HCT116 (cell line): Measurements from ENCODE around the gene RARB. TPM values are rescaled to one million over a fixed set of nuclear protein-coding genes. Genes with fewer than 3 reads are reported as not detected.

ENCODE experiments used
- ATAC-seq: fragments of 200-7000 bp; cut with Tn5 transposase; 2 replicates; pipeline ENCODE4 v1.9.1; 2020; ENCODE audit warnings: mild to moderate bottlenecking, moderate library complexity
- BruUV-seq: library from RNA; stranded (reverse); fragments of 400-500 nt; replicated peaks from 2 replicates; lab custom pipeline; 2021; lab: Mats Ljungman, UMichigan
- CTCF ChIA-PET: fragments of 300-600 bp; sonication (Branson Sonifier 250); formaldehyde crosslinking; loops from one replicate; lab custom pipeline; 2021; ENCODE audit warnings: antibody characterized with exemption; lab: Charles Lee
- POLR2A ChIA-PET: fragments of 300-600, 350-600 bp; sonication (Branson Sonifier 250); formaldehyde crosslinking; loops from one replicate; lab custom pipeline; 2021; ENCODE audit warnings: antibody characterized with exemption; lab: Charles Lee
- RAD21 ChIA-PET, 2 experiments: fragments of 300-600 bp; sonication (Branson Sonifier 250); formaldehyde crosslinking; loops; one replicate each; lab custom pipeline; 2023; ENCODE audit warnings: low total read pairs in 2 of 2; ENCODE audit not compliant: uncharacterized antibody in 2 of 2, unreplicated experiment in 2 of 2, low non-redundant PET in 1 of 2; lab: Charles Lee
- DNase-seq: peaks from one replicate; pipeline ENCODE4 v3.0.0-alpha.2; 2010; ENCODE audit warnings: low read depth, low spot score
- H2AFZ ChIP-seq: fragments of 200-600 bp; shearing (Covaris generic), sonication (generic); 2 replicates; pipeline ENCODE4 v1.6.1; 2017; ENCODE audit warnings: low read depth, mixed run types, mixed read lengths, antibody characterized with exemption, low read length; ENCODE audit not compliant: poor library complexity, severe bottlenecking
- H3K27ac ChIP-seq: 2 replicates; pipeline ENCODE4 v1.5.1; 2012; ENCODE audit warnings: low read depth, low read length
- H3K27me3 ChIP-seq: fragments of 200-600 bp; sonication (generic); 2 replicates; pipeline ENCODE4 v1.6.1; 2016; ENCODE audit warnings: mixed run types, low read length, mixed read lengths; ENCODE audit not compliant: insufficient read depth
- H3K36me3 ChIP-seq, 2 experiments: fragments of 200-500 bp in 1 of 2; fragments of 200-600 bp in 1 of 2; sonication (Bioruptor generic) in 1 of 2; sonication (generic) in 1 of 2; 2 replicates each; pipeline versions ENCODE4 v1.5.1 to v1.6.1; 2014 to 2016; ENCODE audit warnings: low read length in 2 of 2, inconsistent platforms in 1 of 2, mixed read lengths in 1 of 2, mixed run types in 1 of 2; ENCODE audit not compliant: insufficient read depth in 2 of 2, control insufficient read depth in 1 of 2
- H3K4me1 ChIP-seq, 2 experiments: fragments of 200-600 bp in 1 of 2; sonication (generic) in 1 of 2; 2 replicates each; pipeline versions ENCODE4 v1.5.1 to v1.6.1; 2012 to 2017; ENCODE audit warnings: low read length in 2 of 2, inconsistent platforms in 1 of 2, mild to moderate bottlenecking in 1 of 2, mixed read lengths in 1 of 2, mixed run types in 1 of 2, moderate library complexity in 1 of 2; ENCODE audit not compliant: insufficient read depth in 2 of 2, control insufficient read depth in 1 of 2
- H3K4me2 ChIP-seq: fragments of 200-600 bp; sonication (generic); 2 replicates; pipeline ENCODE4 v1.6.1; 2017; ENCODE audit warnings: mixed run types, low read length, mixed read lengths
- H3K4me3 ChIP-seq, 2 experiments: fragments of 200-600 bp in 1 of 2; sonication (generic) in 1 of 2; replicated peaks in 1 of 2; 2 replicates each; pipeline ENCODE4 v1.5.1; 2011 to 2016; ENCODE audit warnings: low read length in 2 of 2, control low read depth in 1 of 2, low read depth in 1 of 2, mild to moderate bottlenecking in 1 of 2, mixed read lengths in 1 of 2, mixed run types in 1 of 2
- H3K79me2 ChIP-seq: fragments of 200-600 bp; sonication (generic); 2 replicates; pipeline ENCODE4 v1.6.1; 2017; ENCODE audit warnings: mild to moderate bottlenecking, mixed run types, low read length, moderate library complexity, mixed read lengths; ENCODE audit not compliant: insufficient read depth
- H3K9ac ChIP-seq: fragments of 200-600 bp; sonication (generic); 2 replicates; pipeline ENCODE4 v1.6.1; 2016; ENCODE audit warnings: low read length, mixed read lengths
- H3K9me2 ChIP-seq: fragments of 200-600 bp; sonication (generic), shearing (Covaris generic); 2 replicates; pipeline ENCODE4 v1.6.1; 2017; ENCODE audit warnings: mixed run types, mild to moderate bottlenecking, moderate library complexity; ENCODE audit not compliant: insufficient read depth
- H3K9me3 ChIP-seq, 2 experiments: fragments of 200-500 bp in 1 of 2; fragments of 200-600 bp in 1 of 2; sonication (Bioruptor generic) in 1 of 2; sonication (generic) in 1 of 2; 2 replicates each; pipeline ENCODE4 v1.6.1; 2014 to 2017; ENCODE audit warnings: low read length in 2 of 2, mixed read lengths in 2 of 2, inconsistent platforms in 1 of 2, low read depth in 1 of 2, mild to moderate bottlenecking in 1 of 2, mixed run types in 1 of 2, moderate library complexity in 1 of 2; ENCODE audit not compliant: control insufficient read depth in 1 of 2, insufficient read depth in 1 of 2
- H4K20me1 ChIP-seq: fragments of 200-600 bp; sonication (generic), shearing (Covaris generic); 2 replicates; pipeline ENCODE4 v1.6.1; 2017; ENCODE audit warnings: mixed run types, mild to moderate bottlenecking, moderate library complexity; ENCODE audit not compliant: insufficient read depth
- ATF3 ChIP-seq: IDR thresholded peaks from 2 replicates; pipeline ENCODE4 v1.6.1; 2012
- CBX3 ChIP-seq: IDR thresholded peaks from 2 replicates; pipeline ENCODE4 v1.6.1; 2012; ENCODE audit warnings: low read depth
- EGR1 ChIP-seq: IDR thresholded peaks from 2 replicates; pipeline ENCODE4 v1.6.1; 2012; ENCODE audit warnings: low read depth
- ELF1 ChIP-seq: IDR thresholded peaks from 2 replicates; pipeline ENCODE4 v1.6.1; 2012; ENCODE audit warnings: low read depth, borderline replicate concordance
- FOSL1 ChIP-seq: IDR thresholded peaks from 2 replicates; pipeline ENCODE4 v1.6.1; 2012; ENCODE audit warnings: low read depth
- JUND ChIP-seq: IDR thresholded peaks from 2 replicates; pipeline ENCODE4 v1.6.1; 2012
- MAX ChIP-seq: IDR thresholded peaks from 2 replicates; pipeline ENCODE4 v1.6.1; 2012
- POLR2A ChIP-seq: IDR thresholded peaks from 2 replicates; pipeline ENCODE4 v1.7.0; 2011; ENCODE audit warnings: borderline replicate concordance; ENCODE audit not compliant: insufficient read depth, insufficient read length; ENCODE audit errors: extremely low read depth
- POLR2AphosphoS5 ChIP-seq: IDR thresholded peaks from 2 replicates; pipeline ENCODE4 v1.6.1; 2011; ENCODE audit warnings: mild to moderate bottlenecking, low read depth, low read length, moderate library complexity
- RAD21 ChIP-seq: IDR thresholded peaks from 2 replicates; pipeline ENCODE4 v1.6.1; 2012; ENCODE audit warnings: low read depth, mild to moderate bottlenecking
- REST ChIP-seq: IDR thresholded peaks from 2 replicates; pipeline ENCODE4 v1.6.1; 2012; ENCODE audit warnings: low read depth
- SIN3A ChIP-seq: IDR thresholded peaks from 2 replicates; pipeline ENCODE4 v1.6.1; 2012; ENCODE audit warnings: low read depth
- YY1 ChIP-seq: IDR thresholded peaks from 2 replicates; pipeline ENCODE4 v1.6.1; 2011; ENCODE audit warnings: low read length, low read depth, moderate library complexity, mild to moderate bottlenecking; ENCODE audit not compliant: insufficient replicate concordance; ENCODE audit errors: extremely low read depth
- ZBTB33 ChIP-seq: IDR thresholded peaks from 2 replicates; pipeline ENCODE4 v1.6.1; 2011; ENCODE audit warnings: mild to moderate bottlenecking, low read length, moderate library complexity; ENCODE audit not compliant: insufficient replicate concordance; ENCODE audit errors: extremely low read depth
- ZFX ChIP-seq: fragments of 450-650 bp; IDR thresholded peaks from 2 replicates; pipeline ENCODE4 v1.6.1; 2017
- ZNF274 ChIP-seq: fragments of 200-500 bp; sonication (Bioruptor generic); IDR thresholded peaks from 2 replicates; pipeline ENCODE4 v1.6.1; 2014; ENCODE audit warnings: mild to moderate bottlenecking, low read depth, low read length, inconsistent platforms
- intact Hi-C: fragments of 100-400 bp; cut with micrococcal nuclease; formaldehyde crosslinking; loops from 2 replicates; pipeline ENCODE4 v1.10.0; 2022
- total RNA-seq: library from RNA; stranded (reverse); gene quantifications from one replicate; pipeline ENCODE4 v1.2.1, GENCODE V29; 2021; ENCODE audit not compliant: unreplicated experiment

Gene RARB
- total RNA-seq, 1 experiment from 2014 or later, result not detected

GRCh38 chr3:25380222-25380739, 47.8 kb upstream of the RARB start:
- no peak overlapping the region for H3K27ac ChIP-seq
- ChIA-PET CTCF (no interaction called here), RAD21 (no interaction called here), POLR2A (no interaction called here)
- intact Hi-C loops, result no loop called here
- no peaks in the 10 kb centered on the region for H3K9me2 ChIP-seq
- no peak for ATAC-seq
- BruUV-seq, result no TSS peak
- H3K27me3 ChIP-seq, result peaks cover 31% of the 10 kb centered on the region; the same call in 1 of the 2 replicates
- H3K36me3 ChIP-seq, result no peaks in the 10 kb centered on the region
- H3K4me3 ChIP-seq, result no peak overlapping the region
- no peak for DNase-seq
- no peak overlapping the region for H3K9ac ChIP-seq
- no peak overlapping the region for H2AFZ ChIP-seq
- H4K20me1 ChIP-seq, result no peaks in the 10 kb centered on the region
- no peaks in the 10 kb centered on the region for H3K79me2 ChIP-seq
- no peaks in the 10 kb centered on the region for H3K9me3 ChIP-seq
- no peaks in the 10 kb centered on the region for H3K4me1 ChIP-seq
- TF ChIP-seq FOSL1 (no peak), EGR1 (no peak), JUND (no peak), MAX (no peak), YY1 (no peak), SIN3A (no peak), ELF1 (no peak), CBX3 (no peak), REST (no peak), ZNF274 (no peak), ZFX (no peak), ZBTB33 (no peak), ATF3 (no peak), POLR2AphosphoS5 (no peak), RAD21 (no peak), POLR2A (no peak)
- no peak overlapping the region for H3K4me2 ChIP-seq
